IMR-90 (cell line): Measurements from ENCODE around the gene DLX2. TPM values are rescaled to one million over a fixed set of nuclear protein-coding genes. Genes with fewer than 3 reads are reported as not detected.

Experiments
- ATAC-seq: fragments of 200-7000 bp; cut with Tn5 transposase; 2 replicates; pipeline ENCODE4 v1.9.1; 2020; ENCODE audit warnings: low read depth, mild to moderate bottlenecking, moderate library complexity
- BruUV-seq: library from RNA; stranded (reverse); fragments of 400-500 nt; replicated peaks from 2 replicates; lab custom pipeline; 2021; lab: Mats Ljungman, UMichigan
- CTCF ChIA-PET: fragments of 300-600 bp; formaldehyde crosslinking; extraction: SDS; loops from one replicate; lab custom pipeline; 2021; ENCODE audit warnings: antibody characterized with exemption; lab: Yijun Ruan, JAX
- POLR2A ChIA-PET: fragments of 300-600 bp; sonication (Branson Sonifier 250); formaldehyde crosslinking; loops from one replicate; lab custom pipeline; 2022; ENCODE audit warnings: antibody characterized with exemption; ENCODE audit not compliant: unreplicated experiment; lab: Charles Lee
- DNase-seq: peaks from one replicate; pipeline ENCODE4 v3.0.0; 2013
- H2AFZ ChIP-seq: replicated peaks from 2 replicates; pipeline ENCODE3; 2013; ENCODE audit warnings: low read length, mild to moderate bottlenecking; ENCODE audit not compliant: poor library complexity
- H2AK5ac ChIP-seq: 2 replicates; pipeline ENCODE4 v1.6.1; 2013; ENCODE audit warnings: low read depth, low read length, inconsistent platforms
- H2AK9ac ChIP-seq: replicated peaks from 2 replicates; pipeline ENCODE3; 2013; ENCODE audit warnings: mild to moderate bottlenecking, low read depth, low read length, moderate library complexity; ENCODE audit not compliant: poor library complexity
- H2BK120ac ChIP-seq: 2 replicates; pipeline ENCODE4 v1.6.1; 2013; ENCODE audit warnings: low read depth, low read length, inconsistent platforms
- H2BK15ac ChIP-seq: 3 replicates; pipeline ENCODE4 v1.6.1; 2013; ENCODE audit warnings: low read depth, low read length, inconsistent platforms
- H2BK20ac ChIP-seq: 2 replicates; pipeline ENCODE4 v1.6.1; 2013; ENCODE audit warnings: low read depth, mild to moderate bottlenecking, inconsistent platforms, low read length, moderate library complexity
- H2BK5ac ChIP-seq: 2 replicates; pipeline ENCODE4 v1.6.1; 2013; ENCODE audit warnings: mild to moderate bottlenecking, low read depth, low read length, inconsistent platforms; ENCODE audit not compliant: poor library complexity, severe bottlenecking
- H3K14ac ChIP-seq: replicated peaks from 2 replicates; pipeline ENCODE4 v1.6.1; 2013; ENCODE audit warnings: low read depth, low read length, inconsistent platforms
- H3K18ac ChIP-seq: 2 replicates; pipeline ENCODE4 v1.6.1; 2013; ENCODE audit warnings: low read depth, low read length, control low read depth
- H3K23ac ChIP-seq: 2 replicates; pipeline ENCODE4 v1.6.1; 2013; ENCODE audit warnings: low read depth, low read length, inconsistent platforms
- H3K27ac ChIP-seq: 2 replicates; pipeline ENCODE4 v1.5.1; 2013; ENCODE audit warnings: mild to moderate bottlenecking, control low read depth, low read length; ENCODE audit not compliant: insufficient read depth
- H3K27me3 ChIP-seq: 2 replicates; pipeline ENCODE4 v1.6.1; 2013; ENCODE audit warnings: low read length; ENCODE audit not compliant: control insufficient read depth, insufficient read depth
- H3K36me3 ChIP-seq: 2 replicates; pipeline ENCODE4 v1.6.1; 2013; ENCODE audit warnings: low read length, mixed read lengths; ENCODE audit not compliant: control insufficient read depth, insufficient read depth
- H3K4ac ChIP-seq: 2 replicates; pipeline ENCODE4 v1.6.1; 2013; ENCODE audit warnings: low read depth, low read length, inconsistent platforms
- H3K4me1 ChIP-seq: 2 replicates; pipeline ENCODE4 v1.6.1; 2013; ENCODE audit warnings: low read length, mixed read lengths; ENCODE audit not compliant: control insufficient read depth, insufficient read depth
- H3K4me2 ChIP-seq: 2 replicates; pipeline ENCODE4 v1.6.1; 2013; ENCODE audit warnings: low read depth, mild to moderate bottlenecking, control low read depth, low read length, moderate library complexity
- H3K4me3 ChIP-seq: 2 replicates; pipeline ENCODE4 v1.5.1; 2013; ENCODE audit warnings: low read depth, mild to moderate bottlenecking, control low read depth, low read length, moderate library complexity; ENCODE audit not compliant: insufficient read depth
- H3K56ac ChIP-seq: 2 replicates; pipeline ENCODE4 v1.6.1; 2013; ENCODE audit warnings: low read length, inconsistent platforms; ENCODE audit not compliant: insufficient read depth; ENCODE audit errors: extremely low read depth
- H3K79me1 ChIP-seq, 2 experiments: 2 replicates each; pipeline ENCODE4 v1.6.1; 2013; ENCODE audit warnings: low read length in 2 of 2, inconsistent platforms in 1 of 2, low read depth in 1 of 2
- H3K9ac ChIP-seq: 2 replicates; pipeline ENCODE4 v1.6.1; 2013; ENCODE audit warnings: low read depth, low read length, control low read depth
- H3K9me1 ChIP-seq: 2 replicates; pipeline ENCODE4 v1.6.1; 2013; ENCODE audit warnings: low read length, inconsistent platforms; ENCODE audit not compliant: insufficient read depth
- H3K9me3 ChIP-seq: 2 replicates; pipeline ENCODE4 v1.6.1; 2013; ENCODE audit warnings: low read length; ENCODE audit not compliant: control insufficient read depth, insufficient read depth
- H4K20me1 ChIP-seq: 2 replicates; pipeline ENCODE4 v1.6.1; 2013; ENCODE audit warnings: low read length, inconsistent platforms; ENCODE audit not compliant: insufficient read depth
- H4K5ac ChIP-seq: 2 replicates; pipeline ENCODE4 v1.6.1; 2013; ENCODE audit warnings: mild to moderate bottlenecking, low read depth, low read length, control low read depth
- H4K8ac ChIP-seq, 2 experiments: 2 replicates each; pipeline ENCODE4 v1.6.1; 2013; ENCODE audit warnings: low read depth in 2 of 2, low read length in 2 of 2, control low read depth in 1 of 2, inconsistent platforms in 1 of 2
- H4K91ac ChIP-seq: 2 replicates; pipeline ENCODE4 v1.6.1; 2013; ENCODE audit warnings: low read depth, low read length, inconsistent platforms; ENCODE audit not compliant: insufficient read depth
- CEBPB ChIP-seq: IDR thresholded peaks from 2 replicates; pipeline ENCODE4 v1.6.1; 2012; ENCODE audit warnings: low read depth, low read length, improper control_type of control experiment
- CHD1 ChIP-seq: IDR thresholded peaks from 2 replicates; pipeline ENCODE4 v1.6.1; 2012; ENCODE audit warnings: low read depth, low read length, improper control_type of control experiment
- MAZ ChIP-seq: IDR thresholded peaks from 2 replicates; pipeline ENCODE4 v1.6.1; 2012; ENCODE audit warnings: low read depth, mild to moderate bottlenecking, low read length, improper control_type of control experiment, moderate library complexity, borderline replicate concordance
- POLR2A ChIP-seq: IDR thresholded peaks from 2 replicates; pipeline ENCODE4 v1.6.1; 2012; ENCODE audit warnings: mild to moderate bottlenecking, low read depth, low read length
- RAD21 ChIP-seq: IDR thresholded peaks from 2 replicates; pipeline ENCODE4 v1.6.1; 2012; ENCODE audit warnings: low read length, improper control_type of control experiment
- RCOR1 ChIP-seq: IDR thresholded peaks from 2 replicates; pipeline ENCODE4 v1.6.1; 2012; ENCODE audit warnings: mild to moderate bottlenecking, low read length, improper control_type of control experiment; ENCODE audit not compliant: insufficient replicate concordance
- RFX5 ChIP-seq: IDR thresholded peaks from 2 replicates; pipeline ENCODE4 v1.8.0; 2012; ENCODE audit warnings: low read depth, mild to moderate bottlenecking, low read length, moderate library complexity
- SMC3 ChIP-seq: fragments of 150-350 bp; IDR thresholded peaks from 2 replicates; pipeline ENCODE4 v1.6.1; 2016; ENCODE audit warnings: low read depth, mild to moderate bottlenecking, antibody characterized with exemption, low read length, moderate library complexity
- WGBS, 2 experiments: methylation state at CpG; one replicate each; pipeline versions ENCODE4 v1.1.5 to v1.1.7; 2013; ENCODE audit warnings: missing lambda C conversion rate in 2 of 2; ENCODE audit not compliant: insufficient read length in 1 of 2; ENCODE audit errors: extremely low coverage in 2 of 2; 5-methylcytosine and 5-hydroxymethylcytosine counted together
- dilution Hi-C: fragments of 300-500 bp; cut with HindIII; formaldehyde crosslinking; loops from one replicate; pipeline ENCODE4 v1.14.3; 2018; ENCODE audit warnings: low sequenced_read_pairs; ENCODE audit not compliant: unreplicated experiment
- in situ Hi-C: fragments of 300-500 bp; cut with MboI; formaldehyde crosslinking; loops from 3 replicates; pipeline ENCODE4 v1.14.3; 2019; ENCODE audit warnings: low sequenced_read_pairs, inconsistent platforms, mixed read lengths
- intact Hi-C: fragments of 100-400 bp; cut with micrococcal nuclease; formaldehyde crosslinking; loops from 2 replicates; pipeline ENCODE4 v1.10.0; 2022
- polyA plus RNA-seq, 3 experiments: library from polyadenylated mRNA; depleted of rRNA; stranded (reverse); fragments of >200 nt; gene quantifications; 2 replicates each; pipeline ENCODE4 v1.2.3, GENCODE V29; 2012; ENCODE audit warnings: low replicate concordance in 1 of 3
- total RNA-seq: library from RNA; depleted of rRNA; stranded (reverse); fragments of >200 nt; gene quantifications from 2 replicates; pipeline ENCODE4 v1.2.3, GENCODE V29; 2012
- TF ChIP-seq, protein P1 (sequence below): conservative IDR thresholded peaks from 2 replicates; pipeline ENCODE4 v1.5.1; 2012; ENCODE audit warnings: mild to moderate bottlenecking, low read depth, low read length, improper control_type of control experiment
- TF ChIP-seq, protein P2 (sequence below): fragments of 150-350 bp; IDR thresholded peaks from 2 replicates; pipeline ENCODE4 v1.6.1; 2016; ENCODE audit warnings: low read depth, mild to moderate bottlenecking, low read length, moderate library complexity, borderline replicate concordance

DLX2 gene
- total and polyA plus RNA-seq, 2 of the 4 experiments (the other 2 are of a cell fraction): 0.38 TPM; not detected in 1

DNA sequence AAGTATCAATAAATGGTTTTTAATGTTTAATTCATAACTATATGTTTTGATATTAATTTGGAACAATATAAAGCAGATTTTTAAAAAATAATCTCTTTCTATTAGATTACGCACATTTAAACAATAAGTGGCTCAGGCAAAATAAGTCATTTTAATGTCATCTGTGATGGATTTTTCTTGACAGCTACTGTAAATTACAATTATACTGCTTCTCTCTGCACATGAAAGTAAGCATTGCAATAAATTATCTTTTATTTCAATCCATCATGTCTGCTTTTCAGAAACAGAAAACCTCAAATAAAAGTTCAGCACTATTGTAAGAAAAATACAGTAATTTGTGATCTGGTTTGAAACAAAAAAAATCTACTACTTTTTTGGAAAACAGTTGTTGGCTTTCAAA, 28.4 kb downstream of the DLX2 start:
- Histone ChIP-seq H3K79me1 (no peaks in the 10 kb centered on the region), H3K4ac (no peak overlapping the region), H3K9ac (no peak overlapping the region), H3K27ac (no peak overlapping the region), H2BK120ac (no peak overlapping the region), H4K8ac (no peak overlapping the region), H2AK9ac (no peak overlapping the region), H2BK15ac (no peak overlapping the region), H3K4me1 (no peaks in the 10 kb centered on the region), H3K23ac (no peak overlapping the region), H2AFZ (no peak overlapping the region), H3K36me3 (no peaks in the 10 kb centered on the region), H3K9me1 (no peaks in the 10 kb centered on the region), H3K9me3 (no peaks in the 10 kb centered on the region), H4K20me1 (no peaks in the 10 kb centered on the region), H4K5ac (no peak overlapping the region), H3K4me3 (no peak overlapping the region), H2AK5ac (no peak overlapping the region), H3K4me2 (no peak overlapping the region), H2BK5ac (no peak overlapping the region), H4K91ac (no peak overlapping the region), H3K18ac (no peak overlapping the region), H2BK20ac (no peak overlapping the region), H3K27me3 (no peaks in the 10 kb centered on the region), H3K14ac (no peak overlapping the region), H3K56ac (no peak overlapping the region)
- no peak for DNase-seq
- ChIA-PET CTCF (no interaction called here), POLR2A (no interaction called here)
- WGBS, 2 experiments: no CpG with 5 or more reads among the region's 1 CpG
- intact Hi-C loops: loop anchor here (5.0 kb wide), 1 partner anchor 47 kb away; no protein-coding TSS in a partner anchor
- no peak for TF ChIP-seq CHD1
- no peak for TF ChIP-seq MAZ
- TF ChIP-seq RCOR1: no peak
- no peak for TF ChIP-seq RFX5
- TF ChIP-seq, protein P1, sequence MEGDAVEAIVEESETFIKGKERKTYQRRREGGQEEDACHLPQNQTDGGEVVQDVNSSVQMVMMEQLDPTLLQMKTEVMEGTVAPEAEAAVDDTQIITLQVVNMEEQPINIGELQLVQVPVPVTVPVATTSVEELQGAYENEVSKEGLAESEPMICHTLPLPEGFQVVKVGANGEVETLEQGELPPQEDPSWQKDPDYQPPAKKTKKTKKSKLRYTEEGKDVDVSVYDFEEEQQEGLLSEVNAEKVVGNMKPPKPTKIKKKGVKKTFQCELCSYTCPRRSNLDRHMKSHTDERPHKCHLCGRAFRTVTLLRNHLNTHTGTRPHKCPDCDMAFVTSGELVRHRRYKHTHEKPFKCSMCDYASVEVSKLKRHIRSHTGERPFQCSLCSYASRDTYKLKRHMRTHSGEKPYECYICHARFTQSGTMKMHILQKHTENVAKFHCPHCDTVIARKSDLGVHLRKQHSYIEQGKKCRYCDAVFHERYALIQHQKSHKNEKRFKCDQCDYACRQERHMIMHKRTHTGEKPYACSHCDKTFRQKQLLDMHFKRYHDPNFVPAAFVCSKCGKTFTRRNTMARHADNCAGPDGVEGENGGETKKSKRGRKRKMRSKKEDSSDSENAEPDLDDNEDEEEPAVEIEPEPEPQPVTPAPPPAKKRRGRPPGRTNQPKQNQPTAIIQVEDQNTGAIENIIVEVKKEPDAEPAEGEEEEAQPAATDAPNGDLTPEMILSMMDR: no peak
- TF ChIP-seq, protein P2, sequence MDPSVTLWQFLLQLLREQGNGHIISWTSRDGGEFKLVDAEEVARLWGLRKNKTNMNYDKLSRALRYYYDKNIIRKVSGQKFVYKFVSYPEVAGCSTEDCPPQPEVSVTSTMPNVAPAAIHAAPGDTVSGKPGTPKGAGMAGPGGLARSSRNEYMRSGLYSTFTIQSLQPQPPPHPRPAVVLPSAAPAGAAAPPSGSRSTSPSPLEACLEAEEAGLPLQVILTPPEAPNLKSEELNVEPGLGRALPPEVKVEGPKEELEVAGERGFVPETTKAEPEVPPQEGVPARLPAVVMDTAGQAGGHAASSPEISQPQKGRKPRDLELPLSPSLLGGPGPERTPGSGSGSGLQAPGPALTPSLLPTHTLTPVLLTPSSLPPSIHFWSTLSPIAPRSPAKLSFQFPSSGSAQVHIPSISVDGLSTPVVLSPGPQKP: no peak
- no peak for TF ChIP-seq CEBPB
- no peak for TF ChIP-seq POLR2A
- TF ChIP-seq SMC3: no peak
- no peak for TF ChIP-seq RAD21
- no TSS peak for BruUV-seq
- no peak for ATAC-seq
- dilution Hi-C loops: no loop called here
- in situ Hi-C loops: no loop called here
